Ascending aorta (tissue), 2 donors: ENCODE data around the gene UBE2E2. TPM values are rescaled to one million over a fixed set of nuclear protein-coding genes. Genes with fewer than 3 reads are reported as not detected.
"Not testable (repeated sequence)": the region's sequence is repeated elsewhere in the genome, so short reads cannot be mapped to it uniquely, and the experiment has no call there.

Experiments
- DNase-seq, 2 donors: peaks; one replicate each; pipeline ENCODE4 v3.0.0-alpha.2; 2019; ENCODE audit warnings: low spot score in 2 of 2
- H3K27ac ChIP-seq, 2 donors: fragments of 200-600 bp; sonication (generic); one replicate each; pipeline ENCODE4 v1.5.1; 2016 to 2017; ENCODE audit warnings: mild to moderate bottlenecking in 1 of 2
- H3K27me3 ChIP-seq: fragments of 200-600 bp; sonication (generic); one replicate; pipeline ENCODE4 v1.5.1; 2017
- H3K36me3 ChIP-seq, 2 donors: fragments of 200-600 bp; sonication (generic); one replicate each; pipeline ENCODE4 v1.5.1; 2016
- H3K4me1 ChIP-seq, 2 donors: fragments of 200-600 bp; sonication (generic); one replicate each; pipeline ENCODE4 v1.5.1; 2016 to 2017; ENCODE audit warnings: mild to moderate bottlenecking in 1 of 2
- H3K4me3 ChIP-seq, 2 donors: fragments of 200-600 bp; sonication (generic); one replicate each; pipeline ENCODE4 v1.5.1; 2016 to 2017; ENCODE audit warnings: mild to moderate bottlenecking in 1 of 2
- H3K9me3 ChIP-seq, 2 donors: fragments of 200-600 bp; sonication (generic); one replicate each; pipeline ENCODE4 v1.5.1; 2016
- intact Hi-C: fragments of 100-400 bp; cut with DNase I; formaldehyde crosslinking; loops from one replicate; pipeline ENCODE4 v1.15.1; 2023
- total RNA-seq: library from RNA; depleted of rRNA; stranded (reverse); fragments of >200 nt; gene quantifications from one replicate; pipeline ENCODE4 v1.1.0, GENCODE V29; 2016
- TF ChIP-seq, protein P1 (sequence below), 3 experiments: fragments of 200-600 bp in 2 of 3; fragments of 450-650 bp in 1 of 3; sonication (generic) in 2 of 3; IDR thresholded peaks; one replicate each; pipeline ENCODE4 v1.5.1; 2016 to 2019; ENCODE audit warnings: antibody characterized with exemption in 3 of 3, mild to moderate bottlenecking in 1 of 3, moderate library complexity in 1 of 3

Gene UBE2E2
- total RNA-seq, 1 donor from 2014 or later = 5.3 TPM

DNA sequence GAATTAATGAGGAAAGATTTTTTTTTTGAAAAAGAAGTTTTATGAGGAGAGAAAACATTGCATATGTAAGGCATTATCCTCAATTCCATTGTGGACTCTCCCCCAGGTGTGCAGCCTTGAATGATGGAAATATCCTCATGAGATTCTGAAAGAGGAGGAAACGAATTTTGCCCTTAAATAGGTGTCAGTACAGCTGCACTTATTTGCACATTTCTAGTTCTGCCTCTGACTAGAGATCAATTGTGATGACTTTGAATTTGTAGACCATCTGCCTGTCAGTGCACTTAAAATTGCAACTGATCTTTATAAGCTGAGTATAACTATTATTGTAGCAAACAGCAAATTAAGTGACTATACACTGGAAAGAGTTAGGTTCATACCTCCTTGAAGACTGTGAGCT is 141.8 kb downstream of the UBE2E2 start:
- H3K36me3 ChIP-seq = no peaks in the 10 kb centered on the region
- H3K27ac ChIP-seq = no peak overlapping the region
- no peaks in the 10 kb centered on the region for H3K4me1 ChIP-seq
- intact Hi-C loops = no loop called here
- no peaks in the 10 kb centered on the region for H3K27me3 ChIP-seq
- no peaks in the 10 kb centered on the region for H3K9me3 ChIP-seq
- DNase-seq = no peak
- TF ChIP-seq, protein P1, sequence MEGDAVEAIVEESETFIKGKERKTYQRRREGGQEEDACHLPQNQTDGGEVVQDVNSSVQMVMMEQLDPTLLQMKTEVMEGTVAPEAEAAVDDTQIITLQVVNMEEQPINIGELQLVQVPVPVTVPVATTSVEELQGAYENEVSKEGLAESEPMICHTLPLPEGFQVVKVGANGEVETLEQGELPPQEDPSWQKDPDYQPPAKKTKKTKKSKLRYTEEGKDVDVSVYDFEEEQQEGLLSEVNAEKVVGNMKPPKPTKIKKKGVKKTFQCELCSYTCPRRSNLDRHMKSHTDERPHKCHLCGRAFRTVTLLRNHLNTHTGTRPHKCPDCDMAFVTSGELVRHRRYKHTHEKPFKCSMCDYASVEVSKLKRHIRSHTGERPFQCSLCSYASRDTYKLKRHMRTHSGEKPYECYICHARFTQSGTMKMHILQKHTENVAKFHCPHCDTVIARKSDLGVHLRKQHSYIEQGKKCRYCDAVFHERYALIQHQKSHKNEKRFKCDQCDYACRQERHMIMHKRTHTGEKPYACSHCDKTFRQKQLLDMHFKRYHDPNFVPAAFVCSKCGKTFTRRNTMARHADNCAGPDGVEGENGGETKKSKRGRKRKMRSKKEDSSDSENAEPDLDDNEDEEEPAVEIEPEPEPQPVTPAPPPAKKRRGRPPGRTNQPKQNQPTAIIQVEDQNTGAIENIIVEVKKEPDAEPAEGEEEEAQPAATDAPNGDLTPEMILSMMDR (IDR thresholded peaks at IDR 0.05) = no peak
- no peak overlapping the region for H3K4me3 ChIP-seq

DNA sequence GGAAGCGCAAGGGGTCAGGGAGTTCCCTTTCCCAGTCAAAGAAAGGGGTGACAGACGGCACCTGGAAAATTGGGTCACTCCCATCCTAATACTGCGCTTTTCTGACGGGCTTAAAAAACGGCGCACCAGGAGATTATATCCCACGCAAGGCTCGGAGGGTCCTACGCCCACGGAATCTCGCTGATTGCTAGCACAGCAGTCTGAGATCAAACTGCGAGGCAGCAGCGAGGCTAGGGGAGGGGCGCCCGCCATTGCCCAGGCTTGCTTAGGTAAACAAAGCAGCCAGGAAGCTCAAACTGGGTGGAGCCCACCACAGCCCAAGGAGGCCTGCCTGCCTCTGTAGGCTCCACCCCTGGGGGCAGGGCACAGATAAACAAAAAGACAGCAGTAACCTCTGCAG is 146.3 kb downstream of the UBE2E2 start:
- H3K4me3 ChIP-seq, H3K36me3 ChIP-seq, H3K9me3 ChIP-seq, H3K27me3 ChIP-seq, intact Hi-C loops, H3K27ac ChIP-seq, H3K4me1 ChIP-seq, DNase-seq: not testable (repeated sequence)

DNA sequence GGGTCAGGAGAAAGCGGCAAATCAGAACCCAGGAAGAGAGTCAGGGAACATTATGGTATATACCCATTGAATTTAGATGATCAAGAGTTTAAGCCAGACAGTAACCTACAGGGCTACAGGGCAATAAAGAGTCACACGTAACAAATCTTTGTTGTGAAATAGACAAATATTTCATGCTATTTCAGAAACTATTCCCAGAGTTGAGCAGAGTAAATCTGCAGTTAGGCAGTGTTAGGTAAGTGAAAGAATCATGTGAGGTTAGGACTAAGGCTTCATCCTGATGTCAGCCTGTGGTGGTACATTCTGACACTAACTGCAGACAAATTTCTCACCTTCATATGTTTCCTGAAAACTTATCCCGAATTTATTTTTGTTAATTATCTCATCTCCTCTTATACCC is 153.0 kb downstream of the UBE2E2 start:
- DNase-seq = no peak
- no peaks in the 10 kb centered on the region for H3K27me3 ChIP-seq
- TF ChIP-seq, protein P1 (IDR thresholded peaks at IDR 0.05) = no peak

GRCh38 chr3:23356923-23357322 is 153.8 kb downstream of the UBE2E2 start:
- intact Hi-C loops = no loop called here
- no peaks in the 10 kb centered on the region for H3K27me3 ChIP-seq
- TF ChIP-seq, protein P1 (IDR thresholded peaks at IDR 0.05) = no peak
- DNase-seq = no peak
- no peak overlapping the region for H3K4me3 ChIP-seq
- H3K36me3 ChIP-seq = no peaks in the 10 kb centered on the region
- H3K4me1 ChIP-seq = no peaks in the 10 kb centered on the region
- peaks cover 0 to 4% of the 10 kb centered on the region in 2 donors for H3K9me3 ChIP-seq
- no peak overlapping the region for H3K27ac ChIP-seq

More for the DNA sequence above, 153.0 kb downstream of the UBE2E2 start:
- Histone ChIP-seq H3K4me1 (no peaks in the 10 kb centered on the region), H3K36me3 (no peaks in the 10 kb centered on the region), H3K9me3 (peaks cover 0 to 4% of the 10 kb centered on the region in 2 donors), H3K4me3 (no peak overlapping the region), H3K27ac (no peak overlapping the region)
- intact Hi-C loops = no loop called here

DNA sequence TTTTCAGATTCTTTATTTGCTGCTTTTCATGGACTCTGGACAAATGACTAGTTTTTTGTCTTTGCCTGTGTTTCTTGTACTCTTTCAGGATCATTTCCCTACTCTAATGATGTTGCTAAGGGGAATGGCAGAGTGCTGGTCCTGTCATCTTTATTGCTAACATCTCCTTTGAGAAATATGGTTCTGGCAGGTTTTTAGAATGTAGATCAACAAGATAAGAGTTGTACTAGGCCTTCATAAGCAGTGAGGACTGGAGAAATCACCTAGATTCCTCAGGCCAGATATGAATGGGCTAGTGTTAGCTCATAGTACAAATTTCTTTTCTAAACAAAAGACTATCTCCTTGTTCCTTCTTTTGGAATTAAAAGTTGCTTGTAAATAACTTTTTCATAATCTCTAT is 156.0 kb downstream of the UBE2E2 start:
- no peaks in the 10 kb centered on the region for H3K27me3 ChIP-seq
- H3K4me3 ChIP-seq = no peak overlapping the region
- no peak overlapping the region for H3K27ac ChIP-seq
- intact Hi-C loops = no loop called here
- DNase-seq = no peak
- peaks cover 0 to 10% of the 10 kb centered on the region in 2 donors for H3K9me3 ChIP-seq
- TF ChIP-seq, protein P1 (IDR thresholded peaks at IDR 0.05) = no peak
- H3K4me1 ChIP-seq = no peaks in the 10 kb centered on the region
- no peaks in the 10 kb centered on the region for H3K36me3 ChIP-seq

DNA sequence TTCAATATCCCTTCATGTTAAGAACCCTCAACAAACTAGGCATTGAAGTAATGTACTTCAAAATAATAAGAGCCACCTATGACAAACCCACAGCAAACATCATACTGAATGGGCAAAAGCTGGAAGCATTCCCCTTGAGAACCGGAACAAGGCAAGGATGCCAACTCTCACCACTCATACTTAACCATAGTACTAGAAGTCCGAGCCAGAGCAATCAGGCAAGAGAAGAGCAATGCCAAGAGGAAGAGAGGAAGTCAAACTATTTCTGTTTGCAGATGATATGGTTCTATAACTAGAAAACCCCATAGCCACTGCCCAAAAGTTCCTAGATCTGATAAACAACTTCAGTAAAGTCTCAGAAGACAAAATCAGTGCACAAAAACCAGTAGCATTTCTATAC is 161.9 kb downstream of the UBE2E2 start:
- H3K4me1 ChIP-seq = no peaks in the 10 kb centered on the region
- H3K9me3 ChIP-seq = peaks cover 0 to 11% of the 10 kb centered on the region in 2 donors
- no peak for DNase-seq
- no peak overlapping the region for H3K4me3 ChIP-seq
- H3K27me3 ChIP-seq = no peaks in the 10 kb centered on the region
- TF ChIP-seq, protein P1 (IDR thresholded peaks at IDR 0.05) = no peak
- H3K27ac ChIP-seq = no peak overlapping the region
- no peaks in the 10 kb centered on the region for H3K36me3 ChIP-seq
- intact Hi-C loops = no loop called here
